ENCODE data around the gene AADAT.

DNA sequence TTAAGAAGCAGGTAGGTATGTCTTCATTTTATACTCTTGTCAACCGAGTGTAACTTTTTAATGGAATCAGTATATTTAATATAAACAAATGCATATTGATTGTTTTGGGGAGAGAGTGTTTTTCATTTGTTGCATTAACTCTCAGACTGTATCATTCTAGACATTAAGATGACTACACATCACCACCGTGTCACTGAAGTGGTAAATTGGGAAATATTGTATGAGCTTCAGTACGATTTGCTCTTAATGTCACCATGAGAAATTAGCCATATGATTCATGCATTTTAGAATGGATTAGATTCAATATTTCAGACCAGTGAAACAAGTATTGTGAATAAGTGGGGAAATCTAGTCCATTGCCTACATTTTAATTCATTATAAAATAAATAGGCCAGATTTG, 53.9 kb downstream of the AADAT start:
- TF ChIP-seq SP1 (IDR thresholded peaks at IDR 0.05): no peak
- TF ChIP-seq, protein P1, sequence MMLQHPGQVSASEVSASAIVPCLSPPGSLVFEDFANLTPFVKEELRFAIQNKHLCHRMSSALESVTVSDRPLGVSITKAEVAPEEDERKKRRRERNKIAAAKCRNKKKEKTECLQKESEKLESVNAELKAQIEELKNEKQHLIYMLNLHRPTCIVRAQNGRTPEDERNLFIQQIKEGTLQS (IDR thresholded peaks at IDR 0.05): no peak
- TF ChIP-seq, protein P2, sequence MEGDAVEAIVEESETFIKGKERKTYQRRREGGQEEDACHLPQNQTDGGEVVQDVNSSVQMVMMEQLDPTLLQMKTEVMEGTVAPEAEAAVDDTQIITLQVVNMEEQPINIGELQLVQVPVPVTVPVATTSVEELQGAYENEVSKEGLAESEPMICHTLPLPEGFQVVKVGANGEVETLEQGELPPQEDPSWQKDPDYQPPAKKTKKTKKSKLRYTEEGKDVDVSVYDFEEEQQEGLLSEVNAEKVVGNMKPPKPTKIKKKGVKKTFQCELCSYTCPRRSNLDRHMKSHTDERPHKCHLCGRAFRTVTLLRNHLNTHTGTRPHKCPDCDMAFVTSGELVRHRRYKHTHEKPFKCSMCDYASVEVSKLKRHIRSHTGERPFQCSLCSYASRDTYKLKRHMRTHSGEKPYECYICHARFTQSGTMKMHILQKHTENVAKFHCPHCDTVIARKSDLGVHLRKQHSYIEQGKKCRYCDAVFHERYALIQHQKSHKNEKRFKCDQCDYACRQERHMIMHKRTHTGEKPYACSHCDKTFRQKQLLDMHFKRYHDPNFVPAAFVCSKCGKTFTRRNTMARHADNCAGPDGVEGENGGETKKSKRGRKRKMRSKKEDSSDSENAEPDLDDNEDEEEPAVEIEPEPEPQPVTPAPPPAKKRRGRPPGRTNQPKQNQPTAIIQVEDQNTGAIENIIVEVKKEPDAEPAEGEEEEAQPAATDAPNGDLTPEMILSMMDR (IDR thresholded peaks at IDR 0.05; ENCODE audit: low read depth, low read length, missing input control): no peak

All from liver (tissue), 3 donors.